Measurements from ENCODE around the gene SPRY2. TPM values are rescaled to one million over a fixed set of nuclear protein-coding genes. Genes with fewer than 3 reads are reported as not detected.

Gene SPRY2
- total RNA-seq, 1 donor from 2014 or later, result 20.9 TPM

GRCh38 chr13:80297503-80297902 lies 43.4 kb downstream of the SPRY2 start:
- no peak for DNase-seq (ENCODE audit: low read depth)
- Histone ChIP-seq H3K4me3 (ENCODE audit: low read depth, low read length) (no peak overlapping the region), H3K27me3 (ENCODE audit: control insufficient read depth, insufficient read depth, low read length) (no peaks in the 10 kb centered on the region), H3K36me3 (ENCODE audit: control insufficient read depth, insufficient read depth, low read length) (no peaks in the 10 kb centered on the region)
- TF ChIP-seq, protein P1, sequence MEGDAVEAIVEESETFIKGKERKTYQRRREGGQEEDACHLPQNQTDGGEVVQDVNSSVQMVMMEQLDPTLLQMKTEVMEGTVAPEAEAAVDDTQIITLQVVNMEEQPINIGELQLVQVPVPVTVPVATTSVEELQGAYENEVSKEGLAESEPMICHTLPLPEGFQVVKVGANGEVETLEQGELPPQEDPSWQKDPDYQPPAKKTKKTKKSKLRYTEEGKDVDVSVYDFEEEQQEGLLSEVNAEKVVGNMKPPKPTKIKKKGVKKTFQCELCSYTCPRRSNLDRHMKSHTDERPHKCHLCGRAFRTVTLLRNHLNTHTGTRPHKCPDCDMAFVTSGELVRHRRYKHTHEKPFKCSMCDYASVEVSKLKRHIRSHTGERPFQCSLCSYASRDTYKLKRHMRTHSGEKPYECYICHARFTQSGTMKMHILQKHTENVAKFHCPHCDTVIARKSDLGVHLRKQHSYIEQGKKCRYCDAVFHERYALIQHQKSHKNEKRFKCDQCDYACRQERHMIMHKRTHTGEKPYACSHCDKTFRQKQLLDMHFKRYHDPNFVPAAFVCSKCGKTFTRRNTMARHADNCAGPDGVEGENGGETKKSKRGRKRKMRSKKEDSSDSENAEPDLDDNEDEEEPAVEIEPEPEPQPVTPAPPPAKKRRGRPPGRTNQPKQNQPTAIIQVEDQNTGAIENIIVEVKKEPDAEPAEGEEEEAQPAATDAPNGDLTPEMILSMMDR (IDR thresholded peaks at IDR 0.05; ENCODE audit: insufficient read depth, low read length, poor library complexity, severe bottlenecking), result no peak

GRCh38 chr13:80297094-80297493 lies 43.8 kb downstream of the SPRY2 start:
- DNase-seq (ENCODE audit: low read depth), result no peak
- H3K4me3 ChIP-seq (ENCODE audit: low read depth, low read length), result no peak overlapping the region
- H3K27me3 ChIP-seq (ENCODE audit: control insufficient read depth, insufficient read depth, low read length), result no peaks in the 10 kb centered on the region
- TF ChIP-seq, protein P1 (IDR thresholded peaks at IDR 0.05; ENCODE audit: insufficient read depth, low read length, poor library complexity, severe bottlenecking), result no peak
- H3K36me3 ChIP-seq (ENCODE audit: control insufficient read depth, insufficient read depth, low read length), result no peaks in the 10 kb centered on the region

DNA sequence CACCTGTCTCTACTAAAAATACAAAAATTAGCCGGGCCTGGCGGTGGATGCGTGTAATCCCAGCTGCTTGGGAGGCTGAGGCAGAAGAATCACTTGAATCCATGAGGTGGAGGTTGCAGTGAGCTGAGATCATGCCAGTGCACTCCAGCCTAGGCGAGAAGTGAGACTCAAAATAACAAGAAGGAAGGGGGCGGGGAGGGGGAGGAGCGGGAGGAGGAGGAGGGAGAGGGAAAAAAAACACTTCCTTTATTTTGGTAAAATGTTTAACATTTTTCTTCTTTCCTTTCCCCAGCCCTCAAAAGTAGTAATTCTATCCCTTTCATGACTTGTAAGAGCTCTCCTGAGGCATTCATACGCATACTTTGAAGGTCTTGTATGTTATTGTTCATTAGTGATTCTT lies 44.3 kb downstream of the SPRY2 start:
- H3K4me3 ChIP-seq (ENCODE audit: low read depth, low read length), result no peak overlapping the region
- no peaks in the 10 kb centered on the region for H3K36me3 ChIP-seq (ENCODE audit: control insufficient read depth, insufficient read depth, low read length)
- DNase-seq (ENCODE audit: low read depth), result no peak
- TF ChIP-seq, protein P1 (IDR thresholded peaks at IDR 0.05; ENCODE audit: insufficient read depth, low read length, poor library complexity, severe bottlenecking), result no peak
- H3K27me3 ChIP-seq (ENCODE audit: control insufficient read depth, insufficient read depth, low read length), result no peaks in the 10 kb centered on the region

GRCh38 chr13:80290591-80290990 lies 50.3 kb downstream of the SPRY2 start:
- Histone ChIP-seq H3K27me3 (ENCODE audit: control insufficient read depth, insufficient read depth, low read length) (no peaks in the 10 kb centered on the region), H3K4me3 (ENCODE audit: low read depth, low read length) (no peak overlapping the region), H3K36me3 (ENCODE audit: control insufficient read depth, insufficient read depth, low read length) (no peaks in the 10 kb centered on the region)
- DNase-seq (ENCODE audit: low read depth), result no peak
- TF ChIP-seq, protein P1 (IDR thresholded peaks at IDR 0.05; ENCODE audit: insufficient read depth, low read length, poor library complexity, severe bottlenecking), result no peak
